ENCODE data around the gene SGTA.
"Not testable (repeated sequence)": the region's sequence is repeated elsewhere in the genome, so short reads cannot be mapped to it uniquely, and the experiment has no call there.

SGTA gene

GRCh38 chr19:2792666-2793065, 9.6 kb upstream of the SGTA start:
- not testable (repeated sequence) for DNase-seq

- no peak for DNase-seq
Measured at GRCh38 chr19:2791876-2792275, 8.8 kb upstream of the SGTA start.

- no peak for DNase-seq
Measured at GRCh38 chr19:2791440-2791839, 8.4 kb upstream of the SGTA start.

GRCh38 chr19:2790557-2791271, 7.6 kb upstream of the SGTA start:
- DNase-seq, result no peak

DNA sequence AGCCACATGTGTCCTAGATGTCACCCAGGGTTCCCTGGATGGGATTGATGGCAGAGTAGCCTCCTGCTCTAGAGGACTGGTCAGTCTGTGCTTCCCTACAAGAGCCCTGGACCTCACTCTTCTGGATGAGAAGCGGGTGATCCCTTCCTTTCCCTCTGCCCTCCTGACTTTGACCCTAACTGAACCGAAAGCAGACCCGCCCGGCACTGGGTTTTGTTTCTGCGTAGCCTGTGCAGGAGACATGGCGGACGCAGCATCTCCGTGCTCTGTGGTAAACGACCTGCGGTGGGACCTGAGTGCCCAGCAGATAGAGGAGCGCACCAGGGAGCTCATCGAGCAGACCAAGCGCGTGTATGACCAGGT, 7.1 kb upstream of the SGTA start:
- no peak for DNase-seq

DNA sequence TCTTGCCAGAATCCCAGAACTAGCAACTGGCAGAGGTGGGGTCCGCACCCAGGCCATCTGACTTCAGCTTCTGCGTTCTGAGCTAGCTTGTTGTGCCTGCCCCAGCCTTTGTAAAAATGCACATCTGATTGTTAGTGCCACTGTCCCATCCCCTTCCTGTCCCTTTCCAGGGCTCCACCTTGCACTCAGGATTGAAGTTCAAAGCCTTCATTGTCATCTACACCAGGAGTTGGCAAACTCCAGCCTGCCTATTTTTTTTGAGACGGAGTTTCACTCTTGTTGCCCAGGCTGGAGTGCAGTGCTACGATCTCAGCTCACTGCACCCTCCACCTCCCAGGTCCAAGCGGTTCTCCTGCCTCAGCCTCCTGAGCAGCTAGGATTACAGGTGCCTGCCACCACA, 5.2 kb upstream of the SGTA start:
- no peak for DNase-seq

DNA sequence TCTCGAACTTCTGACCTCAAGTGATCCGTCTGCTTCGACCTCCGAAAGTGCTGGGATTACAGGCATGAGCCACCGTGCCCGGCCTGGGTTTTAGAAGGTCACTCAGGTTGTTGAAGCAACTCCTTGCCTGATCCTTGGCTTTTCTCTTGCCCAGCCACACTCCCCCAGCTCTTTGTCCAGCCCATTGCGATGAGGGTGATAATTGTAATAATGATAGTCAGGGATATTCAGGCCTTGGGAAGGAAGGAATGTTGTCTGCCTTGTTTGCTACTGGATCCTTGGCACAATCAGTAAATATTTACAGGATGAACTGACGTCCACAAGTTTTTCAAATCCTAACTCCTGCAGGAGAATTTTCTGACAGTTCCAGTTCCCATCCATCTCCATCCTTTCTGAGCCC, 4.0 kb upstream of the SGTA start:
- no peak for DNase-seq

DNA sequence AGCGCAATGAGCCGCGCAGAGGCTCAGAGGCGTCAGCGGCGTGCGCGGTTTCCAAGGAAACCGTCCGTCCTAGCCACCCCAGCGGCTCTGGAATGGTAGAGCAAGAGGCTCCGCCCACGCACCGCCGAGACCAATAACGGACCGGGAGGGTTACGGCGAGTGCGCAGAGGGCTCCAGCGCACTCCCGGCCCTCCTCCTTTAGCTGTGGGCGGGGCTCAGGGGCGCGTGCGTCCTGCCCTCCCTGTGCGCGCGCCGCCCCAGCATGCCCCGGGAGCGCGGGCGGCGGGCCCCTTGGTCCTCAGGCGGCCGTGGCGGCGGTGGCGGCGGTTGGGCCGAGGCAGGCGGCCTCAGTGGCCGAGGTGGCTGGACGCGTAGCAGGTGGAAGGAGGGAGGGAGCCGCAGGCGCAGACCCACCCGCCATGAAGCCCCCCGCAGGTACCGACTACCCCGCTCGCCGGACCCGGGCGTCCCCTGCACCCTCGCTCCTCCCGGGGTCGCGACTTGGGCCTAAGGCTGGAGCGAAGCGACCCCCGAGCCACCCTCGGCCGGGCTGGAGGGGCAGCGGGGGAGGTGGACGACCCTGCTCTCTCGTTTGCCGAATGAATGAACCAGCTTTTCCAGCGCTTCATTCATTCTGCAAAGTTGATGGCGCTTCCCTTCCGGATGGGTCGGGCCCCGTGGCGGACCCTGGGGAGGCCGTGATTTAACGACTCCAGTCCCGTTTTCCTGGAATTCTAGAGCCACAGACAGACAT, 2.3 kb upstream of the SGTA start, which contains the start of gene THOP1:
Gene THOP1, plus strand, starts transcription at position 260 of the 754 bp plus-strand sequence. Its CDS starts 160 bp downstream, at position 420.
- DNase-seq, result peak; percentile 96

- no peak for DNase-seq
Measured at GRCh38 chr19:2783781-2784145, 690 bp upstream of the SGTA start.

- DNase-seq, result no peak
Measured at GRCh38 chr19:2782329-2782935, 641 bp downstream of the SGTA start.

DNA sequence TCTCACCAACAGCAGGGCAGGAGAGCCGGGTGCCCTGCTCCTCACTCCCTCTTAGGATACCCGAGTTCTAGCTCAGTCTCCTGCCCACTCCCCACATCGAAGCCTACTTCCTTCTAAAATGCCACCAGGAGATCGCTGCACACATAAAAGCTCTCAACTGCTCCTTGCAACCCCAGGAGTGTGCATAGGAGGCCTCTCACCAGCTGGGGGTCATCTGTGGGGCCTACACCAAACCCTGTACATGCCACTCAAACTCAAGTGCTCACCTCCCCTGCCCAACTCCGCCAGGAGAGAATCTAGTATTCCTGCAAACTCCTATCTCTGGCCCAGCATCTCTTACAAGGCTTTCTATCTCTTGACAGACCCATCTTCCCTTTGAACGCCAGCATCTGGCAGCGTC, 2.8 kb downstream of the SGTA start:
- DNase-seq, result no peak

DNA sequence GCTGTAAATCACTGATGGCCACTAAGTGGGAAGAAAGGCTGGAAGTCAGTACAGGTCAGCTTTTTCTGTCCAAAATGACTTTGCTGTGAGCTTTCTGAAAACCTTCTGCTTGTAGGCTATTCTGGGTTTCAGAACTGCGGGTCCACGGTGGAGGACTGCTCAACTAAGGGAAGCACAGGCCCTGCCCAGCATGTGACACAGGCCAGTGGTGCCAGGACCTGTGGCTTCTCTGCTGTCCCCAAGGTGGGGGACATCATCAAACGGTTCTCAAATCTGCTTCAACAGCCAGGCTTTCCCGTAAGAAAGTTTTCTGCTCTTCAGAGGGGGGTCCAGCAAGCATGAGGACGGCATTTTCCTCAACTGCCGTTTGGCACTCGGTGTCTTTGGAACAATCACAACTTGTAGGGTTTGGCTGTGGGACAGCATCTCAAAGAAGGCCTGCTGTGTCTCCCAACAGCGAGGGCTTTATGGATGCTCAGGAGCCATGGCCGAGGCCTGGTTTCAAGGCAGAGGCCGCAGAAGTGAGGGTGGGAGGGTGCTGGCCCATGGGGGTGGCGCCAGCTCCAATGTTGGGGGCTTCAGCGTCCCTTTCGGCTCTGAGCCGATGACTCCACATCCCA, 3.8 kb downstream of the SGTA start:
- no peak for DNase-seq

DNA sequence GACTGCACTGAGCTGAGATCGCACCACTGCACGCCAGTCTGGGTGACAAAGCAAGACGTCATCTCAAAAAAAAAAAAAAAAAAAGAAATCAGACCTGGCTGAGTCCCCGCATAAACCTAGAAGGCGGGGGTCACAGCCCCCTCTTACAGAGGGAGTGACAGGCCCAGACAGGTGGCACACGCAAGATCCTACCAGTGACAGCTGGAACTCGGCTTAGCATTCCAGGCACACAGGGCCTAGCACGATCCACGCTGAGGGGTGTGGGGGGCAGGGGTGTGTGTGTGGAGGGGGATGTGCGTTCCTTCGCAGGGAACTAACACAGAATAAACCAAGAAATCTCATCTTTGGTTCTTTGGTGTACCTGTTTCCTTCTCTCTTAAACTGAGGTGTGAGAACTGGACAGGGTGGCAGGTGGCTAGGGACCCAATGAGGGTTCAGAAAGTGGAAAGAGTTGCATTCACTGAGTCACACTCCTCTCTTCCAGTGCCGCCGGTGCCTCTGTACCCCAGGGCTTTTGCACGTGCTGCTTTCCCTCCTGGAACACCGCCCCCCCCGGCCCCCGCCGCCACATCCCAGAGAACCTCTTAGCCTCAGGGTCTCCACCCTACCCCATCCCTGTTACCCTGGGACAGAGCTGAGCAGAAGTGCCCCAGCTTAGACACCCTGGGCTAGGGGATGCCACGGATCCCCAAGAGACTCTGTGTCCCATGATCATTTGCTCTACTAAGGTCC, 5.0 kb downstream of the SGTA start:
- DNase-seq, result no peak

- DNase-seq, result no peak
Measured at GRCh38 chr19:2775556-2776430, 7.3 kb downstream of the SGTA start.

DNA sequence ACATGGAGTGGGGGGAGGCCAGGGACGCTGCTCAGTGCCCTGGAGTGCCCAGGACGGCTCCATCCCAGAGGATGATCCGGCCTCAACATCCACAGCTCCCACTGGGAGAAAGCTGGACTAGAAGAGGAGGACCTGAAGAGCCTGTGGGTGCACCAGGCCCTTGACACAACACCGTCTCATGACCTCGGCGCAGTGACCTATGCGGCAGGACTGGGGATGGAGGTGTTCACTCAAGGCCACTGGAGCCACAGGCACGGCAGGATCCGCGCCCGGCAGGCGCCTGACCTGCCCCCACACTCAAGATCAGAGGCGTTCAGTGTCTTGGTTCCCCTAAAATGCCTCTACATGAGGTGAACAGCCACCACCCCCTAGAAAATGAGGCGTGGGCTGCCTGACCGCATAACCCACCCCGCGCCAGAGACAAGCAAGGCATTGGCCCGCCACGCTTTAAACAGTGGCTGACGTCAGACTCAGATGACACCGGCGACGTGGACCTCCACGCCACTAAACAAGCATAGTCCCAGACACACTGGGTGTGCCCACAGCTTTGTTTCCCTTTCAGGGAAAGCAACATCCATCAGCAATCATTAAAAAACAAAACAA, 8.0 kb downstream of the SGTA start:
- DNase-seq, result no peak

DNA sequence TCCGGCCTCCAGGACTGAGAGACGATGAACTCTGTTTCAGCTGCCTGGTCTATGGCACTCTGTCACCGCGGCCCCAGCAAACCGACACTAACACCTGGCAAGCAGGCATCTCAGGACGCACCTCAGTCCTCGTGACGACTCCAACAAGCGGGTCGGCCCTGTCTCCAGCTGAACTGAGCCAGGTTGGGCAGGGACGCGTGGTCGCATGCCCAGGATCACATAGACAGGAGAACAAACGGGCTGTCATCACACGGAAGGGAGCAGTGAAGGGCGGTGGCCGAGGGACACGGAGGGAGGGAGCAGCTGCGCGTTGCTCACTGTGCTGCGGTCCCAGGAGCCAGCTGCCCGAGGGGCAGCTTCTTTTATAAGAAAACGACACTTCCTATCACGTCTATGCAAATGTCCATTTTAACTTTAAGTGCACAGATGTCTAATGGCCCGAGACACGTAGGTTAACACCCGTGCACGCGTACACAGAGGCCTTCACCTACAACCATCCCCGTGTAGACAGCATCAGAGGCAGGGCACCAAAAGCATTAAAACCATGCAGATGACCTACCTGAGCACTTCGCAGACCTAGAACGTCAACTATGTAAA, 8.9 kb downstream of the SGTA start:
- DNase-seq, result no peak

DNA sequence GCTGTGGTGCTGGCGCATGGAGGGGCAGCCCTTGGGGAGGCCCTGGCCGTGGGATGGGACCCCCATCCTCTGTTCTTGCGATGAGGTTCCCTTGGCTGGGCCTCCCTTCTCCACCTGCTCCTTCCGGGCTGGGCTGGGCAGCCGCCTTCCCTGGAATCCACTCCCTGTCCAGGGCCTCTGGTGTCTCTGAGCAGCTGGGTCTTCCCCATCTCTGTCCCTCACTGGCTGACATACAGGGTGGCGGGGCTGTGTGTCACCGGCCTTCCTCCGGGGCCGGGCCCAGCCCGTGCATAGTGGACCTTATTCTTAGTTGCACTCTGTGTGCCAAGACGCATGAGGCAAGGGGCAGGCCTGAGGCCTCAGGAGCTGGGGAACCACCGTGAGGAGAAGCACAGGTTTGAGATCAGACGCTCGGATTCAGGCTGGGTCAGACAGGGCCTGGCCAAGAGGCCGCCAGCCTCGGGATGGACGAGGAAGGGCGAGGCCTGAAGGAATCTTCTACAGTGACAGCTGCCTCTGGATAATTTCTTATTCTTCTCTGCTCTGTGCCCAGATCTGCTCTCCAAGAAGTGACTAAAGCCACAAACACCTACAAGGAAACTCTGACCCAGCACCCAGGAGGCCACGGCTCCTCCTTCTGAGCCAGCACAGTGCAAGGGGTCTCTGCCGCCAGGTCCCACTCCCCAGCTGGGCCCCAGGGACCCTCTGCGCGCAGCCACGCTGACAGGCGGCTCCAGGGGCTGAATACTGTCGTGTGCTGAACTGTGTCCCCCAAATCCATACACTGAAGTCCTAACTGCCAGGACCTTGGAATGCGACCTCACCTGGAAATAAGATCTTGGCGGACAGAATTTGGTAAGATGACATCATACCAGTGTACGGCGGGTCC, 11.0 kb downstream of the SGTA start:
- no peak for DNase-seq

GRCh38 chr19:2770055-2771013, 12.7 kb downstream of the SGTA start:
- DNase-seq, result no peak

- no peak for DNase-seq
Measured at GRCh38 chr19:2769218-2769617, 13.9 kb downstream of the SGTA start.
